HG02943 (cell line): ENCODE data around the gene SMS.

ENCODE experiments used
- ATAC-seq: cut with Tn5 transposase; IDR thresholded peaks from one replicate; pipeline ENCODE4 v1.9.1; 2021; ENCODE audit warnings: mild to moderate bottlenecking, low read depth, moderate library complexity; ENCODE audit not compliant: unreplicated experiment

Gene SMS

DNA sequence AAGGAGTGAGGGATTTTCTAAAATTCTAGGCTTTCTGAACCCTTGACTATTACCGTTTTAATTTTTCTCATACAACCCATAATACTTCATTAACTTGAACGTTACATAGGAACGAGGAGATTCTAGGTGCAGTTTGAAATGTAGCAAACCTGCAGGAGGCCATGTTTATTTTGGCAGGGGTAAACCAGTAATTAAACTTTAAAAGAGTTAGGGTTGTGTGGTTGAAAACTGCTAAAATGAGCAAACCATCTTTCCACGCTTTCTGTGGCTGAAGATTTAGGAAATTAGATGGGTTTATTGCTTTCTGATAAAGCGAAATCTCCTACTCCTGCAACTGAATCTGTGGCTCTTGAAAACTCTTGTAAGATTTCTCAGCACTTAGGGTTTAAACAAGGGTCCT lies 93.3 kb downstream of the SMS start:
- ATAC-seq, result no peak

DNA sequence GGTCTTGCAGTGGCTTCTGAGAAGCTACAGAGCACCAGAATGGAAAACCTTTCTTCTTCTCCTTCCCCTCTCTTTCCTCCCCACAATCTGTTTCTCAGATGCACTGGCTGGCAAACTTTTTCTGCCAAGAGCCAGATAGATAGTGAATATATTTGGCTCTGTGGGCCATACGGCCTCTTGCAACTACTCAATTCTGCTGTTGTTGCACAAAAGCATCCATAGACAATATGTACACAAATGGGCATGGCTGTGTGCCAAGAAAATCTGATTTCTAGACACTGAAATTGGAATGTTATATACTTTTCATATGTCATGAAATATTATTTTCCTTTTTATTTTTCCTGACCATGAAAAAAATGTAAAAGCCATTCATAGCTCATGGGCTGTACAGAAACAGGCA lies 94.7 kb downstream of the SMS start:
- ATAC-seq, result no peak

DNA sequence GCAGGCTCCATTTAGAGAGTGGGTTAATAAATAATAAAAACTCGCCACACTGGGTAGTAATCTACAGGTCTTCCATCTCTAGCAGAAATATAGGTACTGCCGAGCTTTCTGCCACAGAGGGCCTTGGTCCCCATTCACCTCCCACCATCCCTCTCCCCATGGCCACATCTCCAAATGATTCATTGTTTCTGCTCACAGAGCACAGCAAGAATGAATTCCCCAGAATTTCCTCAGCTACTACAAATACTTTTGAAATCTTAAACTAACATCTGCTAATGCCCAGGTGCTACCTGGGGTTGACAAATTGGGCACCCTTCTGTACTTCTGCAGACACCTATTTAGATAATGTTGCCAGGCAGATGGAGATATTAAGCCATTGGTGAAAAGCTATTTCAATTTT lies 96.7 kb downstream of the SMS start:
- no peak for ATAC-seq

- ATAC-seq, result no peak
Observed at GRCh38 chrX:22037911-22038537, 97.5 kb downstream of the SMS start.

GRCh38 chrX:22039541-22039940 lies 99.0 kb downstream of the SMS start:
- ATAC-seq, result no peak

DNA sequence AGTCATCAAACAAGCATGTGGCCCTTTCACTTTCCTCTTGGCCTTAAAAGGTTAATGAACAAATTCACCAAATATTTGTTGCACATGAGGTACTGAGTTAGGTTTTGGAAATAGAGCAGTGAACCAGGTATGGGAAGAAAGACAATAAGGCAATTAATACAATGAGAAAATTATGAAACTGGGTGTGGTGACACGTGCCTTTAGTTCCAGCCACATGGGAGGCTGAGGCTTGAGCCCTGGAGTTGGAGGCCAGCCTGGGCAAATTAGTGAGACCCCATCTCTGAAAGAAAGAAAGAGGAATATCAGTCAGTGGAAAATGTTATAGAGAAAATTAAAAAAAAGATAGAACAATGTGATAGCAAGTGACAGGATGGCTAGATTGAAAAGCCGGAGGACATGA lies 99.7 kb downstream of the SMS start:
- ATAC-seq, result no peak

GRCh38 chrX:22041907-22042530 lies 101.5 kb downstream of the SMS start:
- ATAC-seq, result no peak

DNA sequence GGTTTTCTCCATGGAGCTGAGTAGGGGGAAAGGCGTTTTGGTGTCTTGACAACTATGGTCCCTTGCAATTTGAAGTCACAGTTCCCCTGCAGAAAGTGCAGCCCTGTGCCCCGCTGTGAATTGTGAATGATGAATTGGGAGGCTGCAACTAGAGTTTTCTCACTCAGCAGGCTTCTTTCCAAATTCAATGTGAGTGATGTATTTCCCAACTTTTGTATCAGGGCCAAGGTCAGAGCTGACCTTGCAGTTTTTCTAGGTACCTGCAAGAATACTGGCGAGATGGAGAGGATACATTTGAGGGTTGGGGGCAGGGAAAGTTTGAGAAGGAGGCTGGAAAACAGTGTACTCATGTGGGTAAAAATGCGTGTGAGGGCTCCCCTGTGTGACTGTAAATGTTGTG lies 103.4 kb downstream of the SMS start:
- no peak for ATAC-seq
